Measurements from ENCODE around the gene TAOK3. TPM values are rescaled to one million over a fixed set of nuclear protein-coding genes. Genes with fewer than 3 reads are reported as not detected.

The TAOK3 gene
- total and polyA plus RNA-seq, 10 of the 15 experiments (the other 5 are each of a cell fraction or from before 2014, with no cell fraction given) = 41.3 to 131 (median 57.8) TPM

DNA sequence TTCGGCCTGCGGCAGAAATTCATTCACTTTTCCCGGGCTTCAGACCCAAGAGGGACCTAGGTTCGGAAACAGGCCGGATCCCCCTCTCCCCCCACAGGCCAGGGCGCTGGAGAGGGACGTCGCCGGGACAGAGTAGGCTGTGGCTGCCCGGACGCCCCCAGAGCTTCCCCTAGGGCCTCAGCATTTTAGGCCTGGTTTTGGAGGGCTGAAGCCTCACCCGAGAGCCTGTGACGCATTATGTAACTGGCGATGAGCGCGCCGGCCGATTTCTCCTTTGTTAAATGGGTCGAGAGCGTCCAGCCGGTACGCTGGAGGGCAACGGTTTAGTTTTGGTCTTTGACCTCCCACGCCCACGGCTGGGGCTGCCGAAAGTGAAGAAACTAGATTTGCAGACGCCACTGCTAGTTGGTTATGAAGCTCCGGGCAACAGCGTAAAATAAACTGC, 236.1 kb downstream of the TAOK3 start (continued):
- TF ChIP-seq, protein P1, sequence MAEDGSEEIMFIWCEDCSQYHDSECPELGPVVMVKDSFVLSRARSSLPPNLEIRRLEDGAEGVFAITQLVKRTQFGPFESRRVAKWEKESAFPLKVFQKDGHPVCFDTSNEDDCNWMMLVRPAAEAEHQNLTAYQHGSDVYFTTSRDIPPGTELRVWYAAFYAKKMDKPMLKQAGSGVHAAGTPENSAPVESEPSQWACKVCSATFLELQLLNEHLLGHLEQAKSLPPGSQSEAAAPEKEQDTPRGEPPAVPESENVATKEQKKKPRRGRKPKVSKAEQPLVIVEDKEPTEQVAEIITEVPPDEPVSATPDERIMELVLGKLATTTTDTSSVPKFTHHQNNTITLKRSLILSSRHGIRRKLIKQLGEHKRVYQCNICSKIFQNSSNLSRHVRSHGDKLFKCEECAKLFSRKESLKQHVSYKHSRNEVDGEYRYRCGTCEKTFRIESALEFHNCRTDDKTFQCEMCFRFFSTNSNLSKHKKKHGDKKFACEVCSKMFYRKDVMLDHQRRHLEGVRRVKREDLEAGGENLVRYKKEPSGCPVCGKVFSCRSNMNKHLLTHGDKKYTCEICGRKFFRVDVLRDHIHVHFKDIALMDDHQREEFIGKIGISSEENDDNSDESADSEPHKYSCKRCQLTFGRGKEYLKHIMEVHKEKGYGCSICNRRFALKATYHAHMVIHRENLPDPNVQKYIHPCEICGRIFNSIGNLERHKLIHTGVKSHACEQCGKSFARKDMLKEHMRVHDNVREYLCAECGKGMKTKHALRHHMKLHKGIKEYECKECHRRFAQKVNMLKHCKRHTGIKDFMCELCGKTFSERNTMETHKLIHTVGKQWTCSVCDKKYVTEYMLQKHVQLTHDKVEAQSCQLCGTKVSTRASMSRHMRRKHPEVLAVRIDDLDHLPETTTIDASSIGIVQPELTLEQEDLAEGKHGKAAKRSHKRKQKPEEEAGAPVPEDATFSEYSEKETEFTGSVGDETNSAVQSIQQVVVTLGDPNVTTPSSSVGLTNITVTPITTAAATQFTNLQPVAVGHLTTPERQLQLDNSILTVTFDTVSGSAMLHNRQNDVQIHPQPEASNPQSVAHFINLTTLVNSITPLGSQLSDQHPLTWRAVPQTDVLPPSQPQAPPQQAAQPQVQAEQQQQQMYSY (CRISPR knock-in tag; IDR thresholded peaks at IDR 0.05) = no peak
- TF ChIP-seq, protein P2, sequence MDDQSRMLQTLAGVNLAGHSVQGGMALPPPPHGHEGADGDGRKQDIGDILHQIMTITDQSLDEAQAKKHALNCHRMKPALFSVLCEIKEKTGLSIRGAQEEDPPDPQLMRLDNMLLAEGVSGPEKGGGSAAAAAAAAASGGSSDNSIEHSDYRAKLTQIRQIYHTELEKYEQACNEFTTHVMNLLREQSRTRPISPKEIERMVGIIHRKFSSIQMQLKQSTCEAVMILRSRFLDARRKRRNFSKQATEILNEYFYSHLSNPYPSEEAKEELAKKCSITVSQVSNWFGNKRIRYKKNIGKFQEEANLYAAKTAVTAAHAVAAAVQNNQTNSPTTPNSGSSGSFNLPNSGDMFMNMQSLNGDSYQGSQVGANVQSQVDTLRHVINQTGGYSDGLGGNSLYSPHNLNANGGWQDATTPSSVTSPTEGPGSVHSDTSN (IDR thresholded peaks at IDR 0.05; ENCODE audit: insufficient replicate concordance, low read depth, low read length) = no peak
- TF ChIP-seq JUNB (IDR thresholded peaks at IDR 0.05) (no peak), ETV6 (conservative IDR thresholded peaks at IDR 0.05 in 1 of 2, IDR thresholded peaks at IDR 0.05 in 1 of 2; ENCODE audit: borderline replicate concordance in 1 of 2, low read depth in 1 of 2) (no peak), SIX5 (IDR thresholded peaks at IDR 0.05; ENCODE audit: low read depth, low read length, severe bottlenecking) (no peak), PAX5 (IDR thresholded peaks at IDR 0.05; ENCODE audit: borderline replicate concordance, low read depth, low read length) (no peak), HDAC2 (IDR thresholded peaks at IDR 0.05) (no peak), ZBED1 (IDR thresholded peaks at IDR 0.05; ENCODE audit: borderline replicate concordance) (no peak), EZH2 (IDR thresholded peaks at IDR 0.05; ENCODE audit: borderline replicate concordance, control insufficient read depth, low read depth, low read length) (no peak), NRF1 (conservative IDR thresholded peaks at IDR 0.05; ENCODE audit: low read depth, low read length) (no peak), ZNF622 (IDR thresholded peaks at IDR 0.05) (no peak), CBX3 (IDR thresholded peaks at IDR 0.05; ENCODE audit: borderline replicate concordance, low read depth) (no peak), ZNF24 (IDR thresholded peaks at IDR 0.05) (no peak), MTA2 (IDR thresholded peaks at IDR 0.05; ENCODE audit: low read depth) (no peak), EP300 (IDR thresholded peaks at IDR 0.05; ENCODE audit: borderline replicate concordance in 1 of 2, control insufficient read depth in 1 of 2, low read depth in 2 of 2, low read length in 2 of 2) (no peak), SRF (IDR thresholded peaks at IDR 0.05; ENCODE audit: low read depth in 2 of 2, low read length in 2 of 2) (no peak), GABPA (IDR thresholded peaks at IDR 0.05; ENCODE audit: low read depth) (no peak), IRF4 (IDR thresholded peaks at IDR 0.05; ENCODE audit: low read depth, low read length) (0 out of 2 replicates have a peak, but pooled peaks have one; percentile 15), TCF12 (IDR thresholded peaks at IDR 0.05; ENCODE audit: low read depth, low read length) (no peak), SIN3A (IDR thresholded peaks at IDR 0.05; ENCODE audit: low read depth, low read length) (peak; percentile 31; the same call in 1 of the 2 replicates)
- TF ChIP-seq, protein P3, sequence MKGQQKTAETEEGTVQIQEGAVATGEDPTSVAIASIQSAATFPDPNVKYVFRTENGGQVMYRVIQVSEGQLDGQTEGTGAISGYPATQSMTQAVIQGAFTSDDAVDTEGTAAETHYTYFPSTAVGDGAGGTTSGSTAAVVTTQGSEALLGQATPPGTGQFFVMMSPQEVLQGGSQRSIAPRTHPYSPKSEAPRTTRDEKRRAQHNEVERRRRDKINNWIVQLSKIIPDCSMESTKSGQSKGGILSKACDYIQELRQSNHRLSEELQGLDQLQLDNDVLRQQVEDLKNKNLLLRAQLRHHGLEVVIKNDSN (IDR thresholded peaks at IDR 0.05; ENCODE audit: borderline replicate concordance, extremely low read length, insufficient read depth, low read depth, low read length) = no peak
- TF ChIP-seq, protein P4, sequence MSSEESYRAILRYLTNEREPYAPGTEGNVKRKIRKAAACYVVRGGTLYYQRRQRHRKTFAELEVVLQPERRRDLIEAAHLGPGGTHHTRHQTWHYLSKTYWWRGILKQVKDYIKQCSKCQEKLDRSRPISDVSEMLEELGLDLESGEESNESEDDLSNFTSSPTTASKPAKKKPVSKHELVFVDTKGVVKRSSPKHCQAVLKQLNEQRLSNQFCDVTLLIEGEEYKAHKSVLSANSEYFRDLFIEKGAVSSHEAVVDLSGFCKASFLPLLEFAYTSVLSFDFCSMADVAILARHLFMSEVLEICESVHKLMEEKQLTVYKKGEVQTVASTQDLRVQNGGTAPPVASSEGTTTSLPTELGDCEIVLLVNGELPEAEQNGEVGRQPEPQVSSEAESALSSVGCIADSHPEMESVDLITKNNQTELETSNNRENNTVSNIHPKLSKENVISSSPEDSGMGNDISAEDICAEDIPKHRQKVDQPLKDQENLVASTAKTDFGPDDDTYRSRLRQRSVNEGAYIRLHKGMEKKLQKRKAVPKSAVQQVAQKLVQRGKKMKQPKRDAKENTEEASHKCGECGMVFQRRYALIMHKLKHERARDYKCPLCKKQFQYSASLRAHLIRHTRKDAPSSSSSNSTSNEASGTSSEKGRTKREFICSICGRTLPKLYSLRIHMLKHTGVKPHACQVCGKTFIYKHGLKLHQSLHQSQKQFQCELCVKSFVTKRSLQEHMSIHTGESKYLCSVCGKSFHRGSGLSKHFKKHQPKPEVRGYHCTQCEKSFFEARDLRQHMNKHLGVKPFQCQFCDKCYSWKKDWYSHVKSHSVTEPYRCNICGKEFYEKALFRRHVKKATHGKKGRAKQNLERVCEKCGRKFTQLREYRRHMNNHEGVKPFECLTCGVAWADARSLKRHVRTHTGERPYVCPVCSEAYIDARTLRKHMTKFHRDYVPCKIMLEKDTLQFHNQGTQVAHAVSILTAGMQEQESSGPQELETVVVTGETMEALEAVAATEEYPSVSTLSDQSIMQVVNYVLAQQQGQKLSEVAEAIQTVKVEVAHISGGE (CRISPR knock-in tag; IDR thresholded peaks at IDR 0.05) = no peak
